ENCODE results near the gene CAPN13. TPM values are rescaled to one million over a fixed set of nuclear protein-coding genes. Genes with fewer than 3 reads are reported as not detected.

Gene CAPN13
- total RNA-seq, 2 donors from 2014 or later, result 25.5 to 31.2 TPM

DNA sequence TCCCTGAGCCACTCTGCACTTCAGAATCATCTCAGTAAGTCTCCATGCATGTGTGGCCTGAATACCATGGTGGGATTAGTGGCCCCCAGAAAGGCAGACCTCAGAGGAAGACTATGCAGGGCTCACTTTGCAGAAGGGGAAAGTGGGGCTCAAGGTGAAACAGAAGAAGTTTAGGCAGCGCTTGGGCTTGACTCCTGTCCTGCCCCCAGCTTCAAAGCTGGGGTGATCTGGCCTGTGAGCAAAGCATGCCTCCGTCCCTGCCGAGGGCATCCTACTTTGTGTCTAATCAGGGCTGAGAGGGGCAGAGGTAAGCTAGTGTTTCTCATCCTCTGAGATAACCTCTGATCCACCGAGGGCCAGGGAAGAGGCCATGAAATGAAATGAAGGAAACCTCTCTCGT, 7.9 kb downstream of the CAPN13 start:
- no peaks in the 10 kb centered on the region for H3K4me1 ChIP-seq
- TF ChIP-seq, protein P1, sequence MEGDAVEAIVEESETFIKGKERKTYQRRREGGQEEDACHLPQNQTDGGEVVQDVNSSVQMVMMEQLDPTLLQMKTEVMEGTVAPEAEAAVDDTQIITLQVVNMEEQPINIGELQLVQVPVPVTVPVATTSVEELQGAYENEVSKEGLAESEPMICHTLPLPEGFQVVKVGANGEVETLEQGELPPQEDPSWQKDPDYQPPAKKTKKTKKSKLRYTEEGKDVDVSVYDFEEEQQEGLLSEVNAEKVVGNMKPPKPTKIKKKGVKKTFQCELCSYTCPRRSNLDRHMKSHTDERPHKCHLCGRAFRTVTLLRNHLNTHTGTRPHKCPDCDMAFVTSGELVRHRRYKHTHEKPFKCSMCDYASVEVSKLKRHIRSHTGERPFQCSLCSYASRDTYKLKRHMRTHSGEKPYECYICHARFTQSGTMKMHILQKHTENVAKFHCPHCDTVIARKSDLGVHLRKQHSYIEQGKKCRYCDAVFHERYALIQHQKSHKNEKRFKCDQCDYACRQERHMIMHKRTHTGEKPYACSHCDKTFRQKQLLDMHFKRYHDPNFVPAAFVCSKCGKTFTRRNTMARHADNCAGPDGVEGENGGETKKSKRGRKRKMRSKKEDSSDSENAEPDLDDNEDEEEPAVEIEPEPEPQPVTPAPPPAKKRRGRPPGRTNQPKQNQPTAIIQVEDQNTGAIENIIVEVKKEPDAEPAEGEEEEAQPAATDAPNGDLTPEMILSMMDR (IDR thresholded peaks at IDR 0.05), result no peak

DNA sequence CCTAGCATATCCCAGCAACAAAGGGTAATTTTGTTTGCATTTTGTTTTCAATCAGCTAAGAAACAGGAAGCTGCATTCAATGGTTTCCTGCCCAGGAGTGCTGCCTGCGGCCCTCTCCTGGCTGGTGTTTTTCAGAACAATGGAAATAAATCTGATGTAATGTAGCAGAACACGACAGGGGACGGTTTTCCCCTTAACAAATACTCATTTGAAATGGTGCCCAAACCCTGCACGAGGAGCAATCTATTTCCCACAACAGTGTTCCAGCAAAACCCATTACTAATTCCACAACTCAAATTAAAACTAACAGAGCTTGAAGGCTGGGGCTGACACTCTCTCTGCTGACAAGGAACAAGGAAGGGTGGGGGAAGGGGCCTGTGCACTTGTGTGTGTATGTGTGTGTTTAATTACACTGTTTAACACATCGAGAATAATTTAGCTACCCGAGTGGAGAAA, 8.7 kb downstream of the CAPN13 start:
- no peaks in the 10 kb centered on the region for H3K4me1 ChIP-seq
- no peak overlapping the region for H3K4me3 ChIP-seq
- no peaks in the 10 kb centered on the region for H3K36me3 ChIP-seq
- H3K9ac ChIP-seq (ENCODE audit: low read depth in 2 of 2, low read length in 2 of 2), result no peak overlapping the region
- no peak overlapping the region for H3K27ac ChIP-seq
- TF ChIP-seq, protein P1 (IDR thresholded peaks at IDR 0.05), result no peak
- intact Hi-C loops (cut with DNase I), result no loop called here
- DNase-seq, result no peak
- no peaks in the 10 kb centered on the region for H3K27me3 ChIP-seq
- no peaks in the 10 kb centered on the region for H3K9me3 ChIP-seq

More for the DNA sequence above, 7.9 kb downstream of the CAPN13 start:
- Histone ChIP-seq H3K4me3 (no peak overlapping the region), H3K27ac (no peak overlapping the region), H3K27me3 (no peaks in the 10 kb centered on the region), H3K9ac (ENCODE audit: low read depth in 2 of 2, low read length in 2 of 2) (no peak overlapping the region), H3K36me3 (no peaks in the 10 kb centered on the region), H3K9me3 (no peaks in the 10 kb centered on the region)
- DNase-seq, result no peak
- intact Hi-C loops (cut with DNase I), result no loop called here

DNA sequence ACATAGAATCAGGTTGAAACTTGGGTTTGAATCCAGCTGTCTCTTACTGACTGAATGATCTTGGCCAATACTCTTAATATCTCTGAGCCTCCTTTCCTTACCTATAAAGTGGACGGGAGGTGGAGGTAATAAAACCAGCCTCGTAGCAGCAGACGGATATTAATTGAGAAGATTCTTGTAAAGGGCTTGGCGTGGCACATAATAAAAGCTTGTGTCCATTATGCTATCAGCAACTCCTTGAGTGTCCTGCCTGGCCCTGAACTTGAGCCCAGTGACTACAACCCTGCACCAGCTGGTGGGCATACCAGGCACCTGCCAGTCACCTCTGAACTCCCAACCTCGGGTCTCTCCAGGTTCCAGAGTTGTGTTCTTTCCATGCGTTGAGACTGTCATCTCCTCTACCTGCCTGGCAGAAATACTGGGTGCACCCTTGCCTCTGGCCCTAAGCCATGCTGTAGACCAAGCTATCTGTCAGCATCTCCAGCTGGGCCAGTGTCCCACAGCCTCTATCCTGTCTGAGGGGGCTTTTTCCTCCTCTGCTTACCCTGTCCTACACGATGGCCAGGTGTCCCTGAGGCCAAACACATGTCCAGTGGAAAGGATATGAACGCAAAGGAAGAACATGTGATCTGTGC, 9.7 kb downstream of the CAPN13 start:
- H3K9ac ChIP-seq (ENCODE audit: low read depth in 2 of 2, low read length in 2 of 2), result no peak overlapping the region
- DNase-seq, result no peak
- TF ChIP-seq, protein P1 (IDR thresholded peaks at IDR 0.05), result no peak
- H3K36me3 ChIP-seq, result no peaks in the 10 kb centered on the region
- H3K4me1 ChIP-seq, result no peaks in the 10 kb centered on the region
- H3K9me3 ChIP-seq, result no peaks in the 10 kb centered on the region
- H3K27me3 ChIP-seq, result no peaks in the 10 kb centered on the region
- intact Hi-C loops (cut with DNase I), result no loop called here
- H3K27ac ChIP-seq, result no peak overlapping the region
- H3K4me3 ChIP-seq, result no peak overlapping the region

DNA sequence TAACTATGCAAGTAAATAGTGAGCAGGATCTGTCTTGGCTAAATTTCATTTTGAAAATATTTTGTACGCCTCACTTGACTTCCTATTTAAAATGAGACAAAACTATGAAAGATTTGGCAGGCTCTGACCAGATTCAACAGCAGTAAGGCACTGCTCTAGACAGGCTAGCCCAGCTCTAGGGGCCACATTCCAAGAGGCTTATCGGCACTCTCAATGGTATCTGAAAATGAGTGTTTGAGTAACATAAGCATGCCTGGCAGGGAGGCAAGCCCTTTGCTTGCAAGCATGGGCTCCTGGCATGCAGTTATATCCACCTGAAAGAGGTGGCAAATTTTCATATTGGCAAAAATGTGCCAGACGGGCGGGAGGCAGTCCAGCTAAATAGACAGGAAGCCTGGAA, 10.5 kb downstream of the CAPN13 start:
- Histone ChIP-seq H3K9me3 (no peaks in the 10 kb centered on the region), H3K27me3 (no peaks in the 10 kb centered on the region), H3K27ac (no peak overlapping the region), H3K4me1 (no peaks in the 10 kb centered on the region), H3K4me3 (no peak overlapping the region), H3K9ac (ENCODE audit: low read depth in 2 of 2, low read length in 2 of 2) (no peak overlapping the region), H3K36me3 (no peaks in the 10 kb centered on the region)
- DNase-seq, result no peak
- TF ChIP-seq, protein P1 (IDR thresholded peaks at IDR 0.05), result no peak
- intact Hi-C loops (cut with DNase I), result no loop called here

DNA sequence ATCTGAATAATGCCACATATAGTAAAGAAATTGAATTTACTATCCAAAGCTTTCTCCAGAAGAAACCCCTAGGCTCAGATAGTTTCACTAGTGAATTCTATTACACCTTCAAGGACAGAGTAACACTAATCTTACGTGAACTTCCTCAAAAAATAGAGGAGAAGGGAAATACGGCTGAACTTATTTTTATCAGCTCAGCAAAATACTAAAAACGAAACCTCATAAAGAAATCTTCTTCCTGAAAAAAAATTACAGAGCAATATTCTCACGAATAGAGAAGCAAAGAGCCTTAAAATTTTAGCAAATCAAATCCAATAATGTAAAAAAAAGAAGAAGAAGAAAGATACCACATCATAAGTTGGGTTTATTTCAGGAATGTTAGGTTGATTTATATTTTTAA, 14.7 kb downstream of the CAPN13 start:
- Histone ChIP-seq H3K4me1 (no peaks in the 10 kb centered on the region), H3K36me3 (no peaks in the 10 kb centered on the region), H3K4me3 (no peak overlapping the region), H3K27me3 (no peaks in the 10 kb centered on the region), H3K9me3 (no peaks in the 10 kb centered on the region), H3K27ac (no peak overlapping the region), H3K9ac (ENCODE audit: low read depth in 2 of 2, low read length in 2 of 2) (no peak overlapping the region)
- DNase-seq, result no peak
- TF ChIP-seq, protein P1 (IDR thresholded peaks at IDR 0.05), result no peak
- intact Hi-C loops (cut with DNase I), result no loop called here
